Measurements from ENCODE around the gene DMPK. TPM values are rescaled to one million over a fixed set of nuclear protein-coding genes. Genes with fewer than 3 reads are reported as not detected.

The DMPK gene
- 79.7 and 85.8 TPM in 2 replicates for total RNA-seq

GRCh38 chr19:45782162-45782691, at the start of gene DMPK:
DMPK (minus strand) TSS chr19:45782490; CDS start chr19:45782352, 138 bp downstream.

GRCh38 chr19:45814851-45815480, 32.7 kb upstream of the DMPK start, which contains the start of gene RSPH6A:
RSPH6A (minus strand) TSS chr19:45815308; CDS start chr19:45815176, 132 bp downstream.

GRCh38 chr19:45792470-45793177, 10.3 kb upstream of the DMPK start, which contains the start of gene DMWD:
DMWD (minus strand) TSS chr19:45792845; CDS start chr19:45792756, 89 bp downstream.

GRCh38 chr19:45768984-45769782, 13.1 kb downstream of the DMPK start, which contains the start of gene SIX5:
SIX5 (minus strand) TSS chr19:45769252; CDS start chr19:45768844, 408 bp downstream.

GRCh38 chr19:45733160-45733810, 49.0 kb downstream of the DMPK start, which contains the start of gene MEIOSIN:
MEIOSIN (plus strand) TSS chr19:45733439; CDS start chr19:45735377, 1,938 bp downstream.

GRCh38 chr19:45730368-45731288, 51.7 kb downstream of the DMPK start, which contains the start of gene FBXO46:
FBXO46 (minus strand) TSS chr19:45730896; CDS start chr19:45713495, 17,401 bp downstream.

Other genes with a start within 250 kb of the DMPK start
- 7.0 and 10.4 TPM in 2 replicates for gene OPA3, start 197.7 kb downstream of the DMPK start, total RNA-seq
- 0.53 and 0.78 TPM in 2 replicates for gene GPR4, start 180.3 kb downstream of the DMPK start, total RNA-seq
- gene EML2, start 143.1 kb downstream of the DMPK start, total RNA-seq = 64.1 and 80.8 TPM in 2 replicates
- 0.43 and 0.52 TPM in 2 replicates for gene GIPR, start 114.3 kb downstream of the DMPK start, total RNA-seq
- 194 and 211 TPM in 2 replicates for gene SNRPD2, start 90.5 kb downstream of the DMPK start, total RNA-seq
- 18.1 and 32.5 TPM in 2 replicates for gene QPCTL, start 89.8 kb downstream of the DMPK start, total RNA-seq
- 6.4 and 6.5 TPM in 2 replicates for gene FBXO46, start 51.6 kb downstream of the DMPK start, total RNA-seq
- not detected in 2 replicates for gene MEIOSIN, start 49.1 kb downstream of the DMPK start, total RNA-seq
- gene SIX5, start 13.2 kb downstream of the DMPK start, total RNA-seq = 9.7 and 14.5 TPM in 2 replicates
- gene DMWD, start 10.4 kb upstream of the DMPK start, total RNA-seq = 38.6 and 55.9 TPM in 2 replicates
- gene RSPH6A, start 32.8 kb upstream of the DMPK start, total RNA-seq = 0.07 TPM in 2 replicates
- 45.5 and 57.3 TPM in 2 replicates for gene SYMPK, start 80.7 kb upstream of the DMPK start, total RNA-seq
- gene FOXA3, start 81.8 kb upstream of the DMPK start, total RNA-seq = not detected in 2 replicates
- gene IRF2BP1, start 103.7 kb upstream of the DMPK start, total RNA-seq = 24.0 and 30.8 TPM in 2 replicates
- gene MYPOP, start 120.1 kb upstream of the DMPK start, total RNA-seq = 2.2 and 3.5 TPM in 2 replicates
- not detected in 2 replicates for gene NANOS2, start 132.3 kb upstream of the DMPK start, total RNA-seq
- 0.20 and 1.1 TPM in 2 replicates for gene NOVA2, start 191.4 kb upstream of the DMPK start, total RNA-seq
- gene CCDC61, start 213.0 kb upstream of the DMPK start, total RNA-seq = 4.5 and 5.9 TPM in 2 replicates
- not detected in 2 replicates for gene PGLYRP1, start 240.6 kb upstream of the DMPK start, total RNA-seq